Tibial nerve (tissue), 4 donors: ENCODE data around the gene PCED1A. TPM values are rescaled to one million over a fixed set of nuclear protein-coding genes. Genes with fewer than 3 reads are reported as not detected.
A peak's percentile ranks its signal among the peaks of the same experiment; 100 is the strongest.

ENCODE experiments used
- DNase-seq, 2 donors: peaks; one replicate each; pipeline ENCODE4 v3.0.0-alpha.2; 2019; ENCODE audit warnings: low spot score in 2 of 2
- H3K27ac ChIP-seq, 4 donors: fragments of 200-600 bp; sonication (generic) in 3 of 4; one replicate each; pipeline ENCODE4 v1.5.1; 2017 to 2019; ENCODE audit warnings: mild to moderate bottlenecking in 1 of 4
- H3K27me3 ChIP-seq, 2 donors: fragments of 200-600 bp; sonication (generic) in 1 of 2; one replicate each; pipeline versions ENCODE4 v1.5.1 to v1.6.0; 2017 to 2019
- H3K36me3 ChIP-seq, 3 donors: fragments of 200-600 bp; sonication (generic); one replicate each; pipeline ENCODE4 v1.5.1; 2018 to 2019
- H3K4me1 ChIP-seq, 4 donors: fragments of 200-600 bp; sonication (generic) in 3 of 4; one replicate each; pipeline ENCODE4 v1.5.1; 2017 to 2019
- H3K4me3 ChIP-seq, 4 donors: fragments of 200-600 bp; sonication (generic) in 3 of 4; one replicate each; pipeline ENCODE4 v1.5.1; 2017 to 2019; ENCODE audit warnings: mild to moderate bottlenecking in 1 of 4, moderate library complexity in 1 of 4
- H3K9me3 ChIP-seq, 4 donors: fragments of 200-600 bp; sonication (generic) in 3 of 4; one replicate each; pipeline ENCODE4 v1.5.1; 2017 to 2019
- CTCF ChIP-seq, 5 experiments: fragments of 200-600 bp in 3 of 5; fragments of 450-650 bp in 2 of 5; sonication (generic) in 3 of 5; IDR thresholded peaks; one replicate each; pipeline ENCODE4 v1.5.1; 2016 to 2019; ENCODE audit warnings: antibody characterized with exemption in 5 of 5, mild to moderate bottlenecking in 3 of 5, moderate library complexity in 2 of 5
- EP300 ChIP-seq, 2 donors: sonication (generic); formaldehyde crosslinking; IDR thresholded peaks; one replicate each; pipeline ENCODE4 v1.6.1; 2017; ENCODE audit warnings: antibody characterized with exemption in 2 of 2, mild to moderate bottlenecking in 1 of 2
- POLR2A ChIP-seq, 2 donors: fragments of 450-650 bp; IDR thresholded peaks; one replicate each; pipeline ENCODE4 v1.6.1; 2017; ENCODE audit warnings: antibody characterized with exemption in 2 of 2, mild to moderate bottlenecking in 2 of 2, moderate library complexity in 2 of 2
- WGBS, 2 donors: methylation state at CpG; one replicate each; pipeline ENCODE4 v1.1.5; 2018; 5-methylcytosine and 5-hydroxymethylcytosine counted together
- total RNA-seq, 4 donors: library from RNA; depleted of rRNA; stranded (reverse); fragments of >200 nt; gene quantifications; one replicate each; pipeline ENCODE4 v1.1.0, GENCODE V29; 2016

Gene PCED1A
- total RNA-seq, 4 donors from 2014 or later: 36.8 to 84.6 (median 62.3) TPM

- no peak overlapping the region for H3K4me3 ChIP-seq
- H3K36me3 ChIP-seq: no peaks in the 10 kb centered on the region
- no peak overlapping the region for H3K27ac ChIP-seq
- H3K27me3 ChIP-seq: no peaks in the 10 kb centered on the region
- 89 to 91% methylated on average over 5 of the region's 5 CpGs for WGBS, 2 donors
- DNase-seq: no peak
- H3K9me3 ChIP-seq: no peaks in the 10 kb centered on the region
- TF ChIP-seq POLR2A (IDR thresholded peaks at IDR 0.05) (no peak), CTCF (IDR thresholded peaks at IDR 0.05) (no peak), EP300 (IDR thresholded peaks at IDR 0.05) (no peak)
- peaks cover 0 to 67% (median 26%) of the 10 kb centered on the region in 4 donors for H3K4me1 ChIP-seq
Observed at GRCh38 chr20:2875690-2876203, 35.3 kb upstream of the PCED1A start.

- Histone ChIP-seq H3K4me1 (peaks cover 0 to 71% (median 29%) of the 10 kb centered on the region in 4 donors), H3K4me3 (peak overlapping the region; percentile 45 to 98 (median 91)), H3K9me3 (no peaks in the 10 kb centered on the region), H3K27ac (peak overlapping the region in 2 of 4 donors; percentile 11 to 92), H3K36me3 (no peaks in the 10 kb centered on the region), H3K27me3 (no peaks in the 10 kb centered on the region)
- no peak for DNase-seq
- WGBS, 2 donors: 13 to 15% methylated on average over 7 of the region's 7 CpGs
- TF ChIP-seq POLR2A (IDR thresholded peaks at IDR 0.05): no peak
- no peak for TF ChIP-seq CTCF (IDR thresholded peaks at IDR 0.05)
- peak in 1 of 2 donors; percentile 12 for TF ChIP-seq EP300 (IDR thresholded peaks at IDR 0.05)
Observed at GRCh38 chr20:2874456-2874855, 34.0 kb upstream of the PCED1A start.

GRCh38 chr20:2873747-2874041 is 33.2 kb upstream of the PCED1A start:
- TF ChIP-seq EP300 (IDR thresholded peaks at IDR 0.05) (no peak), POLR2A (IDR thresholded peaks at IDR 0.05) (no peak)
- peak overlapping the region; percentile 29 to 92 (median 82) for H3K27ac ChIP-seq
- peaks cover 0 to 64% (median 29%) of the 10 kb centered on the region in 4 donors for H3K4me1 ChIP-seq
- H3K9me3 ChIP-seq: no peaks in the 10 kb centered on the region
- H3K36me3 ChIP-seq: no peaks in the 10 kb centered on the region
- peak overlapping the region; percentile 45 to 98 (median 91) for H3K4me3 ChIP-seq
- no peaks in the 10 kb centered on the region for H3K27me3 ChIP-seq
- DNase-seq: no peak
- 0% methylated on average over 2 to 3 of the region's 29 CpGs for WGBS, 2 donors

- peak within 1 kb of the TSS; percentile 29 to 92 (median 82) for H3K27ac ChIP-seq
- TF ChIP-seq POLR2A (IDR thresholded peaks at IDR 0.05) (peak; percentile 79 to 94), CTCF (IDR thresholded peaks at IDR 0.05) (peak in 2 of 5 experiments; percentile 28 to 34), EP300 (IDR thresholded peaks at IDR 0.05) (peak in 1 of 2 donors; percentile 86)
- WGBS, 2 donors: 0 to 1% methylated on average over 37 to 66 of the region's 83 CpGs
- no peaks in the 10 kb centered on the region for H3K27me3 ChIP-seq
- DNase-seq: peak; percentile 81 to 92
- peaks cover 0 to 64% (median 29%) of the 10 kb centered on the region in 4 donors for H3K4me1 ChIP-seq
- no peaks in the 10 kb centered on the region for H3K9me3 ChIP-seq
- H3K36me3 ChIP-seq: no peaks in the 10 kb centered on the region
- H3K4me3 ChIP-seq: peak within 1 kb of the TSS; percentile 45 to 98 (median 91)
Observed at GRCh38 chr20:2873010-2873746, 32.7 kb upstream of the PCED1A start, which contains the start of gene PTPRA. Gene PTPRA, plus strand, starts transcription at chr20:2873481. Its CDS starts 90,797 bp downstream, at chr20:2964278.

GRCh38 chr20:2872459-2873009 is 32.1 kb upstream of the PCED1A start:
- no peaks in the 10 kb centered on the region for H3K9me3 ChIP-seq
- peak; percentile 27 to 28 for DNase-seq
- 0 to 1% methylated on average over 35 to 48 of the region's 49 CpGs for whole genome bisulfite sequencing, 2 donors

More at GRCh38 chr20:2872459-2873009, 32.1 kb upstream of the PCED1A start:
- Histone ChIP-seq H3K27ac (peak overlapping the region; percentile 29 to 92 (median 82)), H3K4me3 (peak overlapping the region; percentile 45 to 93 (median 78)), H3K36me3 (no peaks in the 10 kb centered on the region), H3K4me1 (peaks cover 0 to 68% (median 29%) of the 10 kb centered on the region in 4 donors), H3K27me3 (no peaks in the 10 kb centered on the region)
- TF ChIP-seq EP300 (IDR thresholded peaks at IDR 0.05): no peak
- no peak for TF ChIP-seq POLR2A (IDR thresholded peaks at IDR 0.05)
- TF ChIP-seq CTCF (IDR thresholded peaks at IDR 0.05): peak in 3 of 5 experiments; percentile 15 to 34 (median 32)
